Astrocyte (in vitro differentiated cells and primary cell): ENCODE data around the gene IYD. TPM values are rescaled to one million over a fixed set of nuclear protein-coding genes. Genes with fewer than 3 reads are reported as not detected.

Experiments used
- DNase-seq: peaks from one replicate; pipeline ENCODE4 v3.0.0-alpha.2; 2010; ENCODE audit warnings: low read depth
- FAIRE-seq: peaks from 2 replicates; lab custom pipeline; 2011; peaks lifted over from hg19 to GRCh38; lab: Jason Lieb, UNC
- H2AFZ ChIP-seq: 2 replicates; pipeline ENCODE4 v1.6.0; 2012; ENCODE audit warnings: low read depth, low read length, inconsistent platforms
- H3K27ac ChIP-seq: 2 replicates; pipeline ENCODE4 v1.5.1; 2011; ENCODE audit warnings: low read depth, low read length, inconsistent platforms
- H3K27me3 ChIP-seq: 2 replicates; pipeline ENCODE4 v1.6.0; 2011; ENCODE audit warnings: low read length, inconsistent platforms; ENCODE audit not compliant: insufficient read depth
- H3K36me3 ChIP-seq: 2 replicates; pipeline ENCODE4 v1.5.1; 2011; ENCODE audit warnings: low read length, inconsistent platforms; ENCODE audit not compliant: insufficient read depth
- H3K4me1 ChIP-seq: 2 replicates; pipeline ENCODE4 v1.5.1; 2011; ENCODE audit warnings: low read length, inconsistent platforms; ENCODE audit not compliant: insufficient read depth
- H3K4me2 ChIP-seq: 2 replicates; pipeline ENCODE4 v1.6.0; 2012; ENCODE audit warnings: low read length, inconsistent platforms
- H3K4me3 ChIP-seq: 2 replicates; pipeline ENCODE4 v1.5.1; 2011; ENCODE audit warnings: low read depth, mild to moderate bottlenecking, low read length, inconsistent platforms; ENCODE audit not compliant: insufficient read depth
- H3K79me2 ChIP-seq: 2 replicates; pipeline ENCODE4 v1.6.0; 2012; ENCODE audit warnings: mild to moderate bottlenecking, low read length, inconsistent platforms; ENCODE audit not compliant: insufficient read depth
- H3K9ac ChIP-seq: 2 replicates; pipeline ENCODE4 v1.6.0; 2012; ENCODE audit warnings: mild to moderate bottlenecking, low read length, inconsistent platforms
- H3K9me3 ChIP-seq: 2 replicates; pipeline ENCODE4 v1.5.1; 2012; ENCODE audit warnings: low read depth, mild to moderate bottlenecking, low read length, inconsistent platforms; ENCODE audit not compliant: insufficient read depth
- H4K20me1 ChIP-seq: 2 replicates; pipeline ENCODE4 v1.6.0; 2012; ENCODE audit warnings: low read length, inconsistent platforms; ENCODE audit not compliant: insufficient read depth
- H3K27ac Mint-ChIP-seq: one replicate; pipeline ENCODE4 v1.8.0; 2021; ENCODE audit warnings: mild to moderate bottlenecking, mixed read lengths; ENCODE audit not compliant: unreplicated experiment
- H3K27me3 Mint-ChIP-seq: one replicate; pipeline ENCODE4 v1.8.0; 2021; ENCODE audit warnings: low read depth, mixed read lengths; ENCODE audit not compliant: unreplicated experiment
- H3K36me3 Mint-ChIP-seq: one replicate; pipeline ENCODE4 v1.8.0; 2021; ENCODE audit warnings: low read depth, mixed read lengths; ENCODE audit not compliant: unreplicated experiment
- H3K4me1 Mint-ChIP-seq: one replicate; pipeline ENCODE4 v1.8.0; 2021; ENCODE audit warnings: low read depth, mixed read lengths; ENCODE audit not compliant: unreplicated experiment
- H3K4me3 Mint-ChIP-seq: one replicate; pipeline ENCODE4 v1.8.0; 2021; ENCODE audit warnings: mild to moderate bottlenecking, moderate library complexity, mixed read lengths; ENCODE audit not compliant: unreplicated experiment
- H3K9me3 Mint-ChIP-seq: one replicate; pipeline ENCODE4 v1.8.0; 2021; ENCODE audit warnings: mild to moderate bottlenecking, mixed read lengths; ENCODE audit not compliant: unreplicated experiment
- CTCF ChIP-seq: IDR thresholded peaks from 2 replicates; pipeline ENCODE4 v1.5.1; 2011; ENCODE audit warnings: low read depth, mild to moderate bottlenecking, inconsistent platforms, low read length, moderate library complexity; ENCODE audit not compliant: insufficient read depth
- EZH2 ChIP-seq: IDR thresholded peaks from 2 replicates; pipeline ENCODE4 v1.6.1; 2012; ENCODE audit warnings: mild to moderate bottlenecking, low read length, inconsistent platforms; ENCODE audit not compliant: insufficient read depth
- total RNA-seq: library from RNA; stranded (reverse); gene quantifications from 2 replicates; pipeline ENCODE4 v1.2.1, GENCODE V29; 2021

IYD gene
- total RNA-seq, 1 donor from 2014 or later, result not detected

DNA sequence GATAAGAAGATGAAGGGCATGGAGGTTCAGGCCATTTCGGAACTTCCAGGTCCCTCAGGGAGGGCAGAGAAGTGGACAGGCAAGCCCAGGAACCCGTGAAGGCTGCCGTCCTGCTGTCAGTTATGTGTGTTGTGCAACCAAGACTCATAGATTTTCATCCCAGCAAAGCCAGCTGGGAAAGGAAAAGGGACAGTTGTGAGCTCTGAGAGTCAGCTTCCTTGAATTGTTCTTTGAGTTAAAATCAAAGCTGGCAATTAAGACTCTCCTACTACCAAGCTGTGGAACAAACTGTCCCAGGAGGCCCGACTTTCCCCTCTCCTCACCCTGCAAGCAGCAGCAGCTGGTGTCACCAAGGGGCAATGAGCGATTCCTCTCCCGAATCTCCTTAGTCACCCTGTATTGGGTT, 46.3 kb upstream of the IYD start:
- TF ChIP-seq EZH2 (no peak), CTCF (no peak)
- no peak overlapping the region for H3K27ac Mint-ChIP-seq
- peaks cover 2% of the 10 kb centered on the region for H3K9me3 Mint-ChIP-seq
- H3K27ac ChIP-seq, result no peak overlapping the region
- peaks cover 6% of the 10 kb centered on the region for H3K27me3 ChIP-seq
- H2AFZ ChIP-seq, result no peak overlapping the region
- H3K9me3 ChIP-seq, result no peaks in the 10 kb centered on the region
- no peak overlapping the region for H3K4me2 ChIP-seq
- no peaks in the 10 kb centered on the region for H3K36me3 Mint-ChIP-seq
- H3K4me1 Mint-ChIP-seq, result peaks cover 4% of the 10 kb centered on the region
- H3K9ac ChIP-seq, result no peak overlapping the region
- no peak for DNase-seq
- no peaks in the 10 kb centered on the region for H4K20me1 ChIP-seq
- H3K36me3 ChIP-seq, result no peaks in the 10 kb centered on the region
- peaks cover 29% of the 10 kb centered on the region for H3K27me3 Mint-ChIP-seq
- H3K4me3 Mint-ChIP-seq, result no peak overlapping the region
- peaks cover 3% of the 10 kb centered on the region for H3K4me1 ChIP-seq
- no peak overlapping the region for H3K4me3 ChIP-seq
- no peak for FAIRE-seq
- H3K79me2 ChIP-seq, result no peaks in the 10 kb centered on the region

DNA sequence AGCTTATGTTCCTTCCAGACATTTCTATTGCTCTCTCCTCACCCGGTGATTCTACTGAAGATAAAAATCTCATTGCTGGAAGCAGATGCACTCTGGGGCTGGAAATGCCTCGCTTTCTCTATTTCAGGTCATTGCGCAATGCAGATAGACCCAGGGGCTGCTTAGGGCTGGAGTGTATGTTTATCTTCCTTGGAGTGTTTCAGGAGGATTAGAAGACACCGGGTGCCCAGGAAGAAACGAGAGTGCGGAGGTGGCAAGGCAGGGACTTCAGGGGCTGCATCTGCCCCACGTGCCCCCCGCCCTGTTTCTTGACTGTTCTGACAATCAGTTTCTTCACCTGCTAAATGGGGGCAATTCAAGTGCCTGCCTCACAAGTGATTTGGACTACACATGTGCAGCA, 45.6 kb upstream of the IYD start:
- no peak for FAIRE-seq
- no peak overlapping the region for H2AFZ ChIP-seq
- H3K4me1 ChIP-seq, result peaks cover 3% of the 10 kb centered on the region
- H3K27ac ChIP-seq, result no peak overlapping the region
- Mint-ChIP-seq H3K36me3 (no peaks in the 10 kb centered on the region), H3K27me3 (peaks cover 25% of the 10 kb centered on the region), H3K4me3 (no peak overlapping the region), H3K4me1 (peaks cover 4% of the 10 kb centered on the region), H3K27ac (no peak overlapping the region), H3K9me3 (peaks cover 2% of the 10 kb centered on the region)
- no peak overlapping the region for H3K4me2 ChIP-seq
- TF ChIP-seq EZH2 (no peak), CTCF (no peak)
- no peaks in the 10 kb centered on the region for H4K20me1 ChIP-seq
- no peaks in the 10 kb centered on the region for H3K9me3 ChIP-seq
- peaks cover 6% of the 10 kb centered on the region for H3K27me3 ChIP-seq
- no peak for DNase-seq
- no peak overlapping the region for H3K4me3 ChIP-seq
- no peaks in the 10 kb centered on the region for H3K79me2 ChIP-seq
- no peak overlapping the region for H3K9ac ChIP-seq
- no peaks in the 10 kb centered on the region for H3K36me3 ChIP-seq

DNA sequence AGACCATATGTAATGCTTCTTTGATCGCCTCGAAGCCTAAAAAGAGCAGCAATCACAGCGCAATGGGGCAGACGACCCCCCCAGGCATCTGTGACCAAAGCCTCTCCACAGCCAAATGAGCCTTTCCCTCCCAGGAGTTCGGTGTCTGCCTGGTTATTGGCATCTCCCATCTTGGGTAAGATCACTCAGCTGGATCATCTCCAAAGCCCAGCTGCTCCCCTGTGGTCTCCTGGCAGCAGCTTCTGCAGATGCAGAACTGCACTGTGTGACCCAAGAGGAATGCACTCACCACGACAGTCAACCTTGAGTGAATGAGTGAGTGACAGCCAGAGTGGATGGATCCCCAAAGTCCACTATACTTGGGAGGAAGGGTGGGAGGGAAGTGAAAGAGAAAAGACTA, 44.8 kb upstream of the IYD start:
- Histone ChIP-seq H3K9ac (no peak overlapping the region), H3K9me3 (no peaks in the 10 kb centered on the region), H3K4me2 (no peak overlapping the region), H3K36me3 (no peaks in the 10 kb centered on the region), H3K27ac (no peak overlapping the region), H4K20me1 (no peaks in the 10 kb centered on the region), H3K27me3 (peaks cover 6% of the 10 kb centered on the region), H3K79me2 (no peaks in the 10 kb centered on the region), H3K4me1 (peaks cover 3% of the 10 kb centered on the region), H3K4me3 (no peak overlapping the region), H2AFZ (no peak overlapping the region)
- Mint-ChIP-seq H3K4me3 (no peak overlapping the region), H3K27ac (no peak overlapping the region), H3K4me1 (peaks cover 4% of the 10 kb centered on the region), H3K27me3 (peaks cover 27% of the 10 kb centered on the region), H3K36me3 (no peaks in the 10 kb centered on the region), H3K9me3 (peaks cover 2% of the 10 kb centered on the region)
- no peak for FAIRE-seq
- no peak for DNase-seq
- no peak for TF ChIP-seq CTCF
- TF ChIP-seq EZH2, result no peak
